Measurements from ENCODE around the gene KLC3.

Gene KLC3

DNA sequence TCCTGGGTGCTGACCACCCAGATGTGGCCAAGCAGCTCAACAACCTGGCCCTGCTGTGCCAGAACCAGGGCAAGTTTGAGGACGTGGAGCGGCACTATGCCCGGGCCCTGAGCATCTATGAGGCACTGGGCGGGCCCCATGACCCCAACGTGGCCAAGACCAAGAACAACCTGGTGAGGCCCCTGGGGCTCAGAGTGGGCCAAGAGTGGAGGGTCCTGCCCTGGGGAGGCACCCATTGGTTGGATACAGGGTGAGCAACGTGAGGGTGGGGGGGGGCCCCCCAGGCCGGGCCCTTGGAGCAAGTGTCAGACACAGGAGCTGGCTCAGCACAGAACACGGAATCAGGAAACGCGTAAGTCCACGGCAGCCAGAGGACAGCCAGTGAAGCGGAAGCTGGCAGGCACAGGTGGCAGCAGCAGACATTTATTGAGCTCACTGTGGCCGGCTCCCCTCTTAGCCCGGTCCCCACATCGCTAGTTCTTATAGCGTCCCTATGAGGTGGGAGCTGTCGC lies 8.9 kb downstream of the KLC3 start:
- no peak for DNase-seq

DNA sequence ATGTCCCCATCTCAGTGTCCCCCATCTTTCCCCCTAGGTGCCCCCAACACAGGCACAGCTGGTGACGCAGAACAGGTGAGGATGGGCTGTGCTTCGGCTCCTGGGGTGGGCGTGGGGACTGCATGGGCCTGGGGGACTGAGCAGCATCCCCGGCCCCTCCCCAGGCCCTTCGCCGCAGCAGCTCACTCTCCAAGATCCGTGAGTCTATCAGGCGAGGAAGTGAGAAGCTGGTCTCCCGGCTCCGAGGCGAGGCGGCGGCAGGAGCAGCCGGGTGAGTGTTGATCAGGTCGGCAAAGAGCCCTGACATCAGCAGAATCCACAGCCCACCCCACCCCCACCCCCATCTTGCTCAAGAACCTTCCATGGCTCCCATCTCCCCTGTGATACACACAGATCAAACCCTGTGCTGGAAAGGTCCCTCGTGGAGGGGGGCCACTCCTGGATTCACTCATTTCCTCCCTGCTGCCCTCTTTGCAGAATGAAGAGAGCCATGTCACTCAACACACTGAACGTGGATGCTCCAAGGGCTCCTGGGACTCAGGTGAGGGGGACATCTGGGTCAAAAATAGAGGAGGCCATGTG lies 10.0 kb downstream of the KLC3 start:
- DNase-seq = no peak

- no peak for DNase-seq
Observed at GRCh38 chr19:45351401-45351952, 10.9 kb downstream of the KLC3 start.

GRCh38 chr19:45352062-45352461 lies 11.5 kb downstream of the KLC3 start:
- no peak for DNase-seq

DNA sequence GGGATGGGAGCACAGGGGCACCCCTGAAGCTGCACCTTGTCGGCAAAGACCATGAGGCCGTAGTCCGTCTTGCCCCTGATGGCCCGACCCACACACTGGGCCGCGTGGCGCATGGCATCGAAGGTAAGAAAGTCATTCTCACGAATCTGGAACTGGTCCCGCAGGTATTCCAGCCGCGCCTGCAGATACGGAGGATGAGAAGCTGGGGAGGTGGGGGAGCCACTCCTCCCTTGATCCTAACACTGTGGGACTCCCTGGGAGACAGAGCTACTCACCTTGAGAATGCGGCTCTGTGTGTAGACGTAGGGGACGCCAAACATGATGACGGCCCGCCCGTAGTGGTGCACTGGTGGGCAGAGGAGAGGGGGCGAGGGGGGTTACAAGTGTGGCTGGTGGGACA lies 11.9 kb downstream of the KLC3 start:
- DNase-seq = no peak

- no peak for DNase-seq
Observed at GRCh38 chr19:45352914-45353796, 12.6 kb downstream of the KLC3 start.

DNA sequence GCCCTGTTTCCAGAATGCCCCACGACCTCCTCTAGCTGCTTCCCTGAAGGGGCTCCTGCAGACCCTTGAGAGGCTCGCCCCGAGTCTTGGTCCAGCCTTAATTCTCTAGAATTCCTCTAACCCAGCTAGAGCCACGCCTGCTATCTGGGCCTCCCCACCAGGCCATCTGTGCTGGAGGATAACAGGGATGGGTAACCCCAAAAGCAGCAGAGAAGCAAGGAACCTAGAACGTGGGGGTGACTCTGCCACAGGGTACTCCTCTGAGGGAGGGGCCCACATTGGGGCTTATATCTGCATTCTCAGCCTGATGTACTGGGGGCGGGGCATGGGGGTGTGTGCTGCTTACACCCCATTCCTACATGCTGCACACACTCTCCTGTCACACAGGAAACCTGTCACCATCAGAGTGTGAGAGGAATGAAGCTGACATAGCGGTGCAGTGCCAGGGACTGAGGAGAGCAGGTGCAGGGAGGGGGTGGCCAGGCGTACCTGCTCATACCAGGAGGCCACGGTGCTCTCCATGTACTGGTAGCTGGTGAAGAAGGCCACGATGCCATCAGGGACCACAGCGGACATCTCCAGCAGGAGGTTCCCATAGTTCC lies 13.8 kb downstream of the KLC3 start:
- DNase-seq = no peak

DNA sequence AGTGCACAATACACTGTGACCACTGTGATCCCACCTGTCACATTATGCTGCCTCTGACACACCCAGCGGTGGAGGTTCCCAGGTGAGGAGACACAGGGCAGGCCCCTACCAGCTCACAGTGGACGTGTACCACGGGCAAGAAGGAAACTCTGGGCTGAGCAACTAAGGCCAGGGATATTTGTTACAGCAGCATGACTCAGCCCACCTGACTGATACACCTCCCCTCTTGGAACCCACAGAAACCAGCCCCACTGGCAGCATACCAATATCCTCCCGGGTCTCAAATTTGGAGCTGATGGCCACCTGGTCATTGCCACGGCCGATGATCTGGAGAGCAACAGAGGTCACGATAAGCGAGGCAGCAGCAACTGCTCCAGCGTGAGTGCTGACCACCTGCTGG lies 14.9 kb downstream of the KLC3 start:
- DNase-seq = no peak

- no peak for DNase-seq
Observed at GRCh38 chr19:45355910-45356309, 15.4 kb downstream of the KLC3 start.

DNA sequence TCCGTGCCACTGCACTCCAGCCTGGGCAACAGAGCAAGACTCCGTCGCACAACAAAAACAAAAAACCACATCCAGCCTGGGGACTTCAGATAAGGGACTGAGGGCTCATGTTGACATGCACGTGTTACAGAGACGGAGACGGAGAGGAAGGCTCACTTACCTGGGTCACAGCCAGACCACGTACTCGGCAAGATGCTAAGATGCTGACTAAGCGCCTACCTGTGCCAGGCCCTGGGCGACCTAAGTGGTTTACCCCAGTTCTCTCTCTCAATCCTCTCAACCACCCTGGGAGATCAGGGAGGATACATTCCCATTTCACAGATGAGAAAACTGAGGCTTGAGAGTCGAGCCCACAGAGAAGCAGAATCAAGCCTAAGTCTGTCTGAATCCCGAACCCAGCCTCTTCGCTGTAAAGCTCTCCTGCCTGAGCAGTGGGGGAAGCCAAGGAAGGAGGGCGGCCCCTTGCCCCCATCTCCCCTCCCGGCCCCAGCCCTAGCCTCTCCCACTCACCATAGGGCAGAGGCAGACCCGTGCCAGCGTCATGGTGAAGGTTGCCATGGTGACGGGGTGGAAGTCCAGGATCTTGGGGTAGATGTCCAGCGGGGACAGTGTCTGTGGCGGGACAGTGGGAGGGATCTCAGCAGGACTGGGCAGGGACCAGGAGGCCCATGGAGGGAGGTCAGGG lies 16.4 kb downstream of the KLC3 start:
- DNase-seq = no peak

GRCh38 chr19:45357445-45357783 lies 16.9 kb downstream of the KLC3 start:
- DNase-seq = no peak

GRCh38 chr19:45358213-45358792 lies 17.8 kb downstream of the KLC3 start:
- DNase-seq = no peak

- DNase-seq = no peak
Observed at GRCh38 chr19:45361608-45362007, 21.1 kb downstream of the KLC3 start.

DNA sequence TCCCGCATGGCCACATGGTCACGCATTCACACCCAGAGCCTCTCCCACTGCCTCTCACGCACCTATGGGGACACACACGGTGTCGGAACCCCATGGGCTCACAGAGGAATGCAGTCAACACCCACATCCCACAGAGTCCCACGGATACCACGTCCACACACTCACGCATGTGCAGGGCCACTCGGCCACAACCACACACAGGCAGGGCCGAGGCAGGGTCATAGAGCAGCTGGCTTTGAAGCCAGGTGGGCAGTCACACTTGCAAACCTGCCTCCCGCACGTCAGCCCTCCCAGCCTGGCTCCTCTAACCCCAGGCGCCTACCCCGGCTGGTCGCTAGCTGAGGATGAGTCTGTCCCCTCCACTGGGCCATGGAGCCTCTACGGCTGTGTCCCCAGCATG lies 21.7 kb downstream of the KLC3 start:
- DNase-seq = no peak

DNA sequence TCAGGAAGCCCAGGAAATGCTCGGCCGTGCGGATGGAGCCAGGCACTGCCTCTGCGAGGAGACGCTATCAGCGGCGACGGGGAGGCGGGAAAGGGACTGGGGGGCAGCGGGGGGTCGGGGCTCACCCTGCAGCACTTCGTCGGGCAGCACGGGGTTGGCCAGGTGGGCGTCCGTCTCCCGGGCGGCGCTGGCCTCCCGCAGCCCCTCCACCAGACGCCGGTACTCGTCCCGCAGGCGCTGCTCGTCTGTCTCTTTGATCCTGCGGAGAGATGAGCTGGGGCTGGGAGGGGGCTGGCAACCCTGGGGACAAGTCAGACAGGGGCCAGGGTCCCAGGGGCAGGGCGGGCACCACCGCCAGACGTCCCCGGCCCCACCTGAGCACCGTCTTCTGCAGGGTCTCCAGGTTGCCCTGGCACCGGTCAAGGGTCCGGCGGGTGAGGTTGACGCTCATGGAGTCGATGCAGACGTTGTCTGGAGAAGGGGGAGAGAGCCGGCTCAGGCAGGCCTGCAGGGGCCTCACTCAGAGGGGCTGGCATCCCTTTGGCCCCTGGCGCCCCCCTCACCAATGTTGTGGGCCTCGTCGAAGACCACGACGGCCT lies 23.4 kb downstream of the KLC3 start:
- no peak for DNase-seq

DNA sequence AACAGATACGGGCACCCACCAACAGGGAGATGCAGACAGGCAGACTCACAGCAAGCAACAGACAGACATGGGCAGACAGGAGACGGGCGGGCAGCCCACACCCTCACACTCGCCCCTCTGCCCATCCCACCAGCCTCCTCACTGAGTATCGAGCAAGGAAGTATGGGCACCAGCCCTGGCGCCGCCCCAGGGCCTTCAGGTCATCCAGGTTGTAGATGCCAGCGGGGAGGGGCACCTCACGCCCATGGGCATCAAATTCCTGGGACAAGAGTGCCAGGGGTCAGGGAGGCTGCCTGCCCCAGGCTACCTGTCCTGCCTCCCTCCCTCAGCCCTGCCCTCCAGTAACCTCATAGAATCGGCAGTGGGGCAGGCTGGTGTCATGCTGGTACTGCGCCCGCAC lies 24.1 kb downstream of the KLC3 start:
- no peak for DNase-seq

- no peak for DNase-seq
Observed at GRCh38 chr19:45368127-45368526, 27.6 kb downstream of the KLC3 start.

- DNase-seq = no peak
Observed at GRCh38 chr19:45368737-45369340, 28.3 kb downstream of the KLC3 start.

- peak; percentile 100 for DNase-seq
Observed at GRCh38 chr19:45370410-45371204, 30.1 kb downstream of the KLC3 start, which contains the start of gene ERCC2. Gene ERCC2 (minus strand): TSS chr19:45370573. CDS start chr19:45370540, 33 bp downstream.

DNA sequence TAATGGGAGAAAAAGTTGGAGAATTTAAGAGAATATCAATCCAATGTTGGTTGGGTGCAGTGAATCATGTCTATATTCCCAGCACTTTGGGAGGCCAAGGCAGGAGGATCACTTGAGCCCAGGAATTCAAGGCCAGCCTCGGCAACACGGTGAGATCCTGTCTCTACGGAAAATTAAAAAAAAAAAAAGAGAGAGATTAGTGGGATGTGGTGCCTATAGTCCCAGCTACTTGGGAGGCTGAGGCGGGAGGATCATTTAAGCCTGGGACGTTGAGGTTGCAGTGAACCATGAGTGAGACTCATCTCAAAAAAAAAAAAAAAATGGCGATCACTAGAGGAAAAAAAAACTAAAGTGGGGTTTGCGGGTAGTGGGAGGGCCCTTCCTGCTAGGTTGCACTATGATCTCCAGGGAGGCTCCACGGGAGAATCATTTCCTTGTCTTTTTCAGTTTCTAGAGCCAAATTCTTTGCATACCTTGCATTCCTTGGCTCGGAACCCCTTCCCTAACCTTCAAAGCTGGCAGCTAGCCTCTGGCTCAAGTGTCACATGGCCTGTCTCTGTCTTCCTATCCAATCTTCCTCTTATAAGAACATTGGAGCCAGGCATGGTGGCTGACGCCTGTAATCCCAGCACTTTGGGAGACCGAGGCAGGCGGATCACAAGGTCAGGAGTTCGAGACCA lies 35.6 kb downstream of the KLC3 start:
- no peak for DNase-seq

All from stimulated activated CD4-positive, alpha-beta T cell treated with anti-CD3 and anti-CD28 coated beads, Interleukin-15, amount 100 ng/mL, for 24 hours (primary cell).